GM18505 (cell line): Measurements from ENCODE around the gene MIER2.
"Not testable (repeated sequence)": the region's sequence is repeated elsewhere in the genome, so short reads cannot be mapped to it uniquely, and the experiment has no call there.

ENCODE experiments used
- ATAC-seq: cut with Tn5 transposase; IDR thresholded peaks from one replicate; pipeline ENCODE4 v1.9.1; 2021; ENCODE audit not compliant: unreplicated experiment
- POLR2A ChIP-seq: IDR thresholded peaks from 4 replicates; pipeline ENCODE4 v1.6.1; 2011; ENCODE audit warnings: borderline replicate concordance; ENCODE audit not compliant: insufficient read depth, insufficient read length; ENCODE audit errors: extremely low read depth

MIER2 gene

GRCh38 chr19:344625-345319 is at the start of gene MIER2:
Gene MIER2, minus strand, starts transcription at chr19:344796. Its CDS starts 14 bp downstream, at chr19:344782.
- ATAC-seq: peak; percentile 79
- no peak for TF ChIP-seq POLR2A

GRCh38 chr19:393560-393959 is 49.0 kb upstream of the MIER2 start:
- ATAC-seq: not testable (repeated sequence)

- TF ChIP-seq POLR2A: no peak
- no peak for ATAC-seq
These were observed 47.9 kb upstream of the MIER2 start for GRCh38 chr19:392375-392970.

GRCh38 chr19:391726-392374 is 47.3 kb upstream of the MIER2 start:
- no peak for ATAC-seq

GRCh38 chr19:391207-391557 is 46.6 kb upstream of the MIER2 start:
- no peak for ATAC-seq
- no peak for TF ChIP-seq POLR2A

More at GRCh38 chr19:391726-392374, 47.3 kb upstream of the MIER2 start:
- TF ChIP-seq POLR2A: no peak

GRCh38 chr19:390386-391206 is 46.0 kb upstream of the MIER2 start:
- ATAC-seq: no peak
- no peak for TF ChIP-seq POLR2A

GRCh38 chr19:389935-390289 is 45.3 kb upstream of the MIER2 start:
- no peak for ATAC-seq
- TF ChIP-seq POLR2A: no peak

GRCh38 chr19:389255-389934 is 44.8 kb upstream of the MIER2 start:
- no peak for TF ChIP-seq POLR2A
- no peak for ATAC-seq

GRCh38 chr19:388691-389090 is 44.1 kb upstream of the MIER2 start:
- no peak for ATAC-seq
- TF ChIP-seq POLR2A: no peak

GRCh38 chr19:387777-388176 is 43.2 kb upstream of the MIER2 start:
- no peak for ATAC-seq
- no peak for TF ChIP-seq POLR2A

GRCh38 chr19:386632-387301 is 42.2 kb upstream of the MIER2 start:
- not testable (repeated sequence) for ATAC-seq

- not testable (repeated sequence) for ATAC-seq
These were observed 41.6 kb upstream of the MIER2 start for GRCh38 chr19:386189-386588.

- ATAC-seq: no peak
- TF ChIP-seq POLR2A: no peak
These were observed 40.2 kb upstream of the MIER2 start for GRCh38 chr19:384799-385169.
